Uterus (tissue), 4 donors: ENCODE data around the gene CRACR2A. TPM values are rescaled to one million over a fixed set of nuclear protein-coding genes. Genes with fewer than 3 reads are reported as not detected.

Source experiments
- DNase-seq, 2 donors: peaks; one replicate each; pipeline ENCODE4 v3.0.0-alpha.2; 2019 to 2020
- H3K27ac ChIP-seq, 2 donors: fragments of 200-600 bp; sonication (generic); 1 replicate in 1 of 2; 2 replicates in 1 of 2; pipeline ENCODE4 v1.5.1; 2016 to 2018
- H3K27me3 ChIP-seq, 2 donors: fragments of 200-600 bp; sonication (generic); one replicate each; pipeline ENCODE4 v1.5.1; 2018 to 2019; ENCODE audit warnings: control low read depth in 1 of 2
- H3K36me3 ChIP-seq, 2 donors: fragments of 200-600 bp; sonication (generic); one replicate each; pipeline ENCODE4 v1.5.1; 2019; ENCODE audit warnings: control low read depth in 1 of 2
- H3K4me1 ChIP-seq, 2 donors: fragments of 200-600 bp; sonication (generic); one replicate each; pipeline ENCODE4 v1.5.1; 2018 to 2019; ENCODE audit warnings: control low read depth in 1 of 2
- H3K4me3 ChIP-seq, 2 donors: fragments of 200-600 bp; sonication (generic); 1 replicate in 1 of 2; 2 replicates in 1 of 2; pipeline ENCODE4 v1.5.1; 2018 to 2019; ENCODE audit warnings: mild to moderate bottlenecking in 1 of 2
- H3K9me3 ChIP-seq, 2 donors: fragments of 200-600 bp; sonication (generic); one replicate each; pipeline ENCODE4 v1.5.1; 2019; ENCODE audit warnings: control low read depth in 1 of 2
- POLR2A ChIP-seq, 2 donors: fragments of 450-650 bp; IDR thresholded peaks; one replicate each; pipeline ENCODE4 v1.6.1; 2016; ENCODE audit warnings: antibody characterized with exemption in 2 of 2, mild to moderate bottlenecking in 1 of 2, moderate library complexity in 1 of 2
- intact Hi-C: fragments of 100-400 bp; cut with DNase I; formaldehyde crosslinking; loops from one replicate; pipeline ENCODE4 v1.15.1; 2023; ENCODE audit warnings: low total_unique reads
- total RNA-seq, 4 donors: library from RNA; depleted of rRNA in 3 of 4; stranded (reverse); fragments of >200 nt in 3 of 4; gene quantifications; one replicate each; pipeline versions ENCODE4 v1.1.0 to v1.2.4, GENCODE V29; 2014 to 2023
- TF ChIP-seq, protein P1 (sequence below), 4 experiments: fragments of 200-600 bp in 2 of 4; fragments of 450-650 bp in 2 of 4; sonication (generic) in 2 of 4; IDR thresholded peaks; one replicate each; pipeline ENCODE4 v1.5.1; 2016 to 2019; ENCODE audit warnings: antibody characterized with exemption in 4 of 4, mild to moderate bottlenecking in 2 of 4, moderate library complexity in 1 of 4
- donor health status: DM: yes; HTN: yes; CAD: no.

Gene CRACR2A
- total RNA-seq, 4 donors from 2014 or later = 0.88 to 33.6 (median 3.2) TPM

- Histone ChIP-seq H3K4me3 (no peak overlapping the region), H3K9me3 (no peaks in the 10 kb centered on the region), H3K27ac (no peak overlapping the region), H3K36me3 (no peaks in the 10 kb centered on the region), H3K4me1 (no peaks in the 10 kb centered on the region), H3K27me3 (no peaks in the 10 kb centered on the region)
- no peak for DNase-seq
- intact Hi-C loops = no loop called here
- TF ChIP-seq, protein P1, sequence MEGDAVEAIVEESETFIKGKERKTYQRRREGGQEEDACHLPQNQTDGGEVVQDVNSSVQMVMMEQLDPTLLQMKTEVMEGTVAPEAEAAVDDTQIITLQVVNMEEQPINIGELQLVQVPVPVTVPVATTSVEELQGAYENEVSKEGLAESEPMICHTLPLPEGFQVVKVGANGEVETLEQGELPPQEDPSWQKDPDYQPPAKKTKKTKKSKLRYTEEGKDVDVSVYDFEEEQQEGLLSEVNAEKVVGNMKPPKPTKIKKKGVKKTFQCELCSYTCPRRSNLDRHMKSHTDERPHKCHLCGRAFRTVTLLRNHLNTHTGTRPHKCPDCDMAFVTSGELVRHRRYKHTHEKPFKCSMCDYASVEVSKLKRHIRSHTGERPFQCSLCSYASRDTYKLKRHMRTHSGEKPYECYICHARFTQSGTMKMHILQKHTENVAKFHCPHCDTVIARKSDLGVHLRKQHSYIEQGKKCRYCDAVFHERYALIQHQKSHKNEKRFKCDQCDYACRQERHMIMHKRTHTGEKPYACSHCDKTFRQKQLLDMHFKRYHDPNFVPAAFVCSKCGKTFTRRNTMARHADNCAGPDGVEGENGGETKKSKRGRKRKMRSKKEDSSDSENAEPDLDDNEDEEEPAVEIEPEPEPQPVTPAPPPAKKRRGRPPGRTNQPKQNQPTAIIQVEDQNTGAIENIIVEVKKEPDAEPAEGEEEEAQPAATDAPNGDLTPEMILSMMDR (IDR thresholded peaks at IDR 0.05) = no peak
- TF ChIP-seq POLR2A (IDR thresholded peaks at IDR 0.05) = no peak
These were observed 94.4 kb downstream of the CRACR2A start for GRCh38 chr12:3658327-3659163.

DNA sequence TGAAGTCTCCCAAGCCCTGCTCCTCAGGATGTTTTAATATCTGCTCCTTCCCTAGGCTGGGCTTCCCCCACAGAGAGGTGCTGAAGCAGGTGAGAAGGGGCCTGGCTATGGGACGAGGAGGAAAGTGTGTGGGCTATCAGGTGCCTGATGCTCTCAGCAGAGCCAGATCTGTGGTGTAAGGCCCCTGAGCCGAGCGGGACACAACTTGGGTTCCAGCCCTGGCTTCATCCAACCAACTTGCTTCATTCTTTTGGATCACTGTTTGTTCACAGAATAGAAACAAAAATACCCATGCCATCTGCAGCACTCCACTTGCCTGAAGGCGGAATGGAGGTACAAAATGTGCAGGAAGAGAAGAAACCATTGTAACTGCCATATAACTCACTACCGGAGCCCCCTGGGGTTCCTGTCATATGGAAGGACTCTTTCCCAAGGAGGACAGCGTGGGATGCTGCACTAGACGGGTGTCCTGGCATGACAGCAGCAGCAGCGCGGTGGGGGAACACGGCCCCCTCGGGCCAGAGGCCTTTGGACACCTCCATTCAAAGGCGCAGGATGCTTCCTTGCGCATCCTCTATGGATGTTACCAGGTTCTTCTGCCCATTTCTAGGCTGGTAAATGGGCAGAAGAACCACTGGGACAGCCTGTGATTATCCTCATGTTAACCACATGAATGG is 95.8 kb downstream of the CRACR2A start:
- intact Hi-C loops = no loop called here
- H3K9me3 ChIP-seq = no peaks in the 10 kb centered on the region
- DNase-seq = no peak
- H3K27ac ChIP-seq = no peak overlapping the region
- H3K27me3 ChIP-seq = no peaks in the 10 kb centered on the region
- H3K36me3 ChIP-seq = no peaks in the 10 kb centered on the region
- no peaks in the 10 kb centered on the region for H3K4me1 ChIP-seq
- H3K4me3 ChIP-seq = no peak overlapping the region
- TF ChIP-seq, protein P1 (IDR thresholded peaks at IDR 0.05) = no peak
- no peak for TF ChIP-seq POLR2A (IDR thresholded peaks at IDR 0.05)

GRCh38 chr12:3655328-3655900 is 97.5 kb downstream of the CRACR2A start:
- H3K4me3 ChIP-seq = no peak overlapping the region
- no peaks in the 10 kb centered on the region for H3K4me1 ChIP-seq
- no peaks in the 10 kb centered on the region for H3K36me3 ChIP-seq
- intact Hi-C loops = no loop called here
- no peaks in the 10 kb centered on the region for H3K27me3 ChIP-seq
- DNase-seq = no peak
- TF ChIP-seq, protein P1 (IDR thresholded peaks at IDR 0.05) = no peak
- TF ChIP-seq POLR2A (IDR thresholded peaks at IDR 0.05) = no peak
- no peaks in the 10 kb centered on the region for H3K9me3 ChIP-seq
- no peak overlapping the region for H3K27ac ChIP-seq

GRCh38 chr12:3651585-3652424 is 101.1 kb downstream of the CRACR2A start:
- DNase-seq = no peak
- no peak for TF ChIP-seq POLR2A (IDR thresholded peaks at IDR 0.05)
- TF ChIP-seq, protein P1 (IDR thresholded peaks at IDR 0.05) = no peak
- Histone ChIP-seq H3K9me3 (no peaks in the 10 kb centered on the region), H3K27ac (no peak overlapping the region), H3K27me3 (no peaks in the 10 kb centered on the region), H3K4me3 (no peak overlapping the region), H3K4me1 (no peaks in the 10 kb centered on the region), H3K36me3 (no peaks in the 10 kb centered on the region)
- intact Hi-C loops = no loop called here
